Astrocyte of the hippocampus (primary cell): ENCODE measurements around the gene WDFY2.
"Not testable (repeated sequence)": the region's sequence is repeated elsewhere in the genome, so short reads cannot be mapped to it uniquely, and the experiment has no call there.

ENCODE experiments used
- DNase-seq: peaks from one replicate; pipeline ENCODE4 v3.0.0; 2011; ENCODE audit warnings: low read depth, low spot score

WDFY2 gene

GRCh38 chr13:51666374-51666773 is 82.1 kb downstream of the WDFY2 start:
- no peak for DNase-seq

GRCh38 chr13:51666839-51667238 is 82.6 kb downstream of the WDFY2 start:
- DNase-seq, result no peak

- DNase-seq, result no peak
Measured at GRCh38 chr13:51668580-51669195, 84.4 kb downstream of the WDFY2 start.

DNA sequence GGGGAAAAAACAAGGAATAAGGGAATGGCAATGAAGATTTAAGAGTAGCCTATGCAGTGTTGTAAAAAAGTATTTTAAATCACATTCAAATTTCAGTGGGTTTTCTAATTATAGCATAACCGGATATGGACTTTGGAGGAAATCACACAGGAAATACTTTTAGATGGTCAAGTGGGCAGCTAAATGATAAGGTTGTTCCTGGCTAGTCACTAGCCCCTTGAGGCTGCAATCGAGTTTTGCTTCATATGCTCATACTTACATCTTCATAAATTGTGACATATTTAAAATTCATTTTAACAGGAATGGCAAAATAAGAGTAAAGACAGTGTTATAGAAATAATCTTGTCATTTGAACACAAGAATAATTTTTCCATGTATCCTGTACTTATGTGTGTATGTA is 88.9 kb downstream of the WDFY2 start:
- DNase-seq, result no peak

DNA sequence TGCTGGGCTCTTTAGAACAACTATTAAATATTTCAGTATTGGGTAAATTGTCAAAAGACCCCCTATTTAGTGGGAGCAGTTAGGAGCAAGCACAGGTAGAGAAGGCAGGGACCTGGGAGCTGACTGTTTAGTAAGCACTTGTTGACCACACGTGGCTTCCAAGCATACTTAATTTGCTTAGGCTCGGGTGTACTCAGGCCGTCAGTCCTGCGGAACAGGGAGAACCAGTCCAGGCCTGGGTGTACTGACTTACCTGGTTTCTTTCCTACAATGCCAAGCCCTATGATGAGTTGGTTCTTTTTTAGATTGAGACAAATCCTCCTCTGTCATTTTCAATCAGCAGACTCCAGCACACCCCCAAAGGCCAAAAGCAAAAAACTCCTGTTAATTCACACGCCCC is 90.0 kb downstream of the WDFY2 start:
- no peak for DNase-seq

GRCh38 chr13:51675385-51675784 is 91.1 kb downstream of the WDFY2 start:
- DNase-seq, result no peak

DNA sequence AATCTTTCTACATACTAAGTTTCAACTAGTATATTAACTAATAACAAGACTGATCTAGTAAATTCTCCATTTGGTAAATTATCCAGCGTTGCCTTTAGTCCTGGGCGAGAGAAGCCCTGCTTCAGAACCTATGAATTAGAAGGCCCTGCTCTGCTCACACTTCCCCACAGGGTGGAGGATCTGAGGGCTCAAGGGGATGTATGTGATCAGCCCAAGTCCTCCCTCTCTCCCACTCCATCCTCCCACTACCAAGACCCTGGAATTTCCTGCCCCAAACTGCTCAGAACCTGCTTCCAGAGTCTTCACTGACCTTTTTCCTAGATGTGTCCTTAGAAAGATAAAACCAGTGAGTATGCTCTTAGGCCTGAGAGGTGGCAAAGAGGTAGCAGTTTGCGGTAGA is 91.6 kb downstream of the WDFY2 start:
- no peak for DNase-seq

DNA sequence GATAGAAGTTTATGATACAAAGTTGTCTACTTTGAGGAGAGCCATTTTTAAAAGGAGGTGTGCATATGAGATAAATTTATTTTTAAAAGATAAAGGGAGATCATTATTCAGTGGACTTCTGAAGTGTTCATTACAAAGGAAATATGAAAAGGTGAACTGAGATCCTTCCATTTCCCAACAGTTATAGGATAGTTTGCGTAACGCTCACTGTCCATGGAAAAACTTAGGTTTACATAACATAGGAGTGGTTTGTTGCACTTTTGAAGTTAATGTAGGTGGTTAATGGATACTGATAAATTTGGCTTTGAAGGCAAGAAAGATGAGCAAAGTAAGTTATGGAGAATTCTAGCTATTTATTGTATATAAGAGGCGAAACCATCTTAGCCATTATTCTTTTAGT is 92.5 kb downstream of the WDFY2 start:
- DNase-seq, result no peak

DNA sequence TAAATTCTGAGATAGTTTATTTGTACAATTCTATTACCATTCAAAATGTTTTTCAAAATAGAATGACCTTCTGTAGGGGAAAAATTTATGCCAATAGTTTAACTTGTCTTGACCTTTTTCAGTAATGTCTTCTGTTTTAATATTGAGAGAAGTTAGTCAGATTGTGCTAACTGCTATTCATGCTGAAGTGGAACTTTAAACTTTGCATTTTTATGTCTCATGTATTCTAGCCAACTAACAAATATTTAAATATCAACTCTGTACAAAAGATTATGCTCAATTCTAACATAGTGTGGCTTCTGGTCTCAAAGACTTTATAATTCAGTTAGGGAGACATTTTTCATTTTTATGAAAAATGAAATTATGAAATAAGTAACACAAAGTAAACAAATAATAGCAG is 94.2 kb downstream of the WDFY2 start:
- DNase-seq, result no peak

DNA sequence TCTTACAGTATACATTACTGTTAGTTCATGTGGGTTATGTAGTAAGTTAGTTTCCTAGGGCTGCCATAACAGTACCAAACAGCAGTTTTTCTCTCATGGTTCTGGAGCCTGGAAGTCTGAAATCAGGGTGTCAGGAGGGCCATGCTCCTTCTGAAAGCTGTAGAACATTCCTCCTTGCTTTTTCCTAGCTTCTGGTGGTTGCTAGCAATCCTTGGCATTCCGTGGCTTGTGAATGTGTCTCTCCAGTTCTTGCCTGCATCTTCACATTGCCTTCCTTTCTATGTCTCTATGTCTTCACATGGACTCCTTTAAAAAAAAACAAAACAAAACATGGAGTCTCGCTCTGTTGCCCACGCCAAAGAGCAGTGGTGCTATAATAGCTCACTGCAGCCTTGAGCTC is 95.4 kb downstream of the WDFY2 start:
- peak; percentile 34 for DNase-seq

DNA sequence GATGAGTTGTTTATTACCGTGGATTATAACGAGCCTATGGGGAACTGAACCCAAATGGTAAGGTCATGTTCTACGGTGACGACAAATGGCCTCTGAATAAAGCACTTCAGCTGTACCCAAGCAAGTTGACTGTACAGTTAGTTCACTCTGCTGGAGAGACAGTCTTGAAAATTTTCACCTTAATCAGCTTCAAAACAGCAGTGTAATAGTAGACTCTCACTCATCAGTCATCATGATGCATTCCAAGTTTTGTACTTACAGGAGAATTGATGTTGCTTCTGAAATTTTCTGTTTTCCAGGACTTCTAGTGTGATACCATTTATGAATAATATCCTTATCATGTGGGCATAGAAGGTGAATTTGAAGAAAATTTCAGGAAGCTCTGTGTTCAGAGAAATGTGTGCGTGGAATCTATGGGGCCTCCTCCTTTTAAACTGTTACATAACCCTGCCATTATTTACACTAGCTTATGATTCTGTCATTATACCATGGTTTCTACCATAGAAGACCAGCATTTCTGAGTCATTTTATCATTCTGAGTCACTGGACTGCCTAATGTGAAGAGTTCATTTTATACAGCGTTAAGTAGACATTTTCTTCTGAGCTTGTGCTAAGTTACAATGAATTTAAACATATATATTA is 96.9 kb downstream of the WDFY2 start:
- peak; percentile 64 for DNase-seq

DNA sequence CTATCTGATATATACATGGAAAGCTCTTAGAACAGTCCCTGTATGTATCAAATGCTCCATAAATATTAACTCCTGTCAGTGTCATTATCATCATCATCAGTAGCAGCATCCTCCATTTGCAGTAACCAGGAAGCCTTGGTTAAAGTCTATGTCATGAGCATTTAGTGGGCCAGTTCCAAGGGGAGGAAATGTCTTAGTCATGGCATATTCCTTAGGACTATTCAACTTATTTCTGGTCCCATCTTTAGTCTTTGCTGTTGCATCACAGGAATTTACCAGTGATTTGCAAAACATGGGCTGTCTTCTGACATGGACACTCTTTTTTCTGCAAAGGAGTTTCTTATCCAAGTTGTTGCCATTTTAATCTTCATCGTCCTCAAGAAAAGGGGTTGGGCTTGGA is 98.4 kb downstream of the WDFY2 start:
- DNase-seq, result no peak

DNA sequence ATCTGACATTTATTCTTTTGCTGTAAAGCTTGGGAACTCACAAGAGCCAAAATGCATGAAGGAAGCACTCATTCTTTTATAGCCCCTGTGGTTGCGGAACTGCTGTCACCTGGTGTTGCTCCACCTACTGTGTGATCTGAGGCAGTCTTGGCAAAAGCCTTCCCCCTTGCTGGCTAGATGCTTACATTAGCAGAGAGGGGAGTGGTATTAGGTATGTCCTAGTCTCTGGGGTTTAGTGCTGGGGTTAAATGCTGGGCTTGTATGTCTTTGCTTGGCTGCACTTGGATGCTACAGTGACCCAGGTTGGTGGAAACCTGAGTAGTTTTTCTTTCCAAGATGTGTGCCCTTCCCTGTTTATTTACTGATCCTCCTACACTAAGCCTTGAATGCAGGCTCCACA is 99.3 kb downstream of the WDFY2 start:
- DNase-seq, result no peak

GRCh38 chr13:51684076-51684475 is 99.8 kb downstream of the WDFY2 start:
- no peak for DNase-seq

DNA sequence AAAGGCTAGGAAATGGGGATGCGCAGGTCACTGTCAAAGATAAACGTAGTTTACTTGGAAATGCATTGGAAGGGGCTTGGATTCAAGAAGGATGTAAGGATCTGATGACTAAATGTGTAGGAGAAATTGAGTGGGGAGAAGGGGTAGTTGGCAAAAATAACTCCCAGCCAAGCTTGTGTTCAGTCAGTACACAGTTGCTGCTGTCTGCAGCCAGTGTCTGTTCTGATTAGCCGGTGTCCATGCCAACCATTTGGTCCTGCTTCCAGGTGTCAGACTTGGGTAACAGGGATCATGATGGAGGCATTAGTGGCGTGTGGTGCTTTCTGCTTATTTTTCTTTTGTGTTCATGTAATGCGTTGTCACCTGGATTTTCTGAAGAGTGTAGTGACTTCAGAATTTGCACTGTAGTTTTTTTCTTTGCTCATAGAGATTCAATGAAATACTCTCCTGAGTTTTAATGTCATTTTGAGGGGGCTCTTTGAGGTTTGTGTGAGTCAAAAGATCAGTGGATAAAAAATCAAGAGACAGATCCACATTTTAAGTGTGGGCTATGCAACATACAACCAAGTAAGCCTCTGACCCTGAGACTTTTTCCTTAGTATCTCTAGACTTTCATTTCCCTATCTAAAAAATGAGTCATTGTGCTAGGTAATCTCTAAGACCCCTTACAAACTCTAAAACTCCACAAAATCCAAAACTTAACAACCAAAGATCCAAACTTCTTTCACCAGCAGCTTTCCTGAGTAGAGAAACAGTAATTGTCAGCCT is 103.9 kb downstream of the WDFY2 start:
- no peak for DNase-seq

GRCh38 chr13:51688937-51689662 is 104.8 kb downstream of the WDFY2 start:
- DNase-seq, result no peak

- no peak for DNase-seq
Measured at GRCh38 chr13:51689663-51689996, 105.4 kb downstream of the WDFY2 start.

DNA sequence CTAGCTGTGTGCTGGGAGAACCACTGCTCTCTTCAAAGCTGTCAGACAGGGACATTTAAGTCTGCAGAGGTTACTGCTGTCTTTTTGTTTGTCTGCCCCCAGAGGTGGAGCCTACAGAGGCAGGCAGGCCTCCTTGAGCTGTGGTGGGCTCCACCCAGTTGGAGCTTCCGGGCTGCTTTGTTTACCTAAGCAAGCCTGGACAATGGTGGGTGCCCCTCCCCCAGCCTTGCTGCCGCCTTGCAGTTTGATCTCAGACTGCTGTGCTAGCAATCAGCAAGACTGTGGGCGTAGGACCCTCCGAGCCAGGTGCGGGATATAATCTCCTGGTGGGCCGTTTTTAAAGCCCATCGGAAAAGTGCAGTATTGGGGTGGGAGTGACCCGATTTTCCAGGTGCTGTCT is 111.4 kb downstream of the WDFY2 start:
- not testable (repeated sequence) for DNase-seq

- no peak for DNase-seq
Measured at GRCh38 chr13:51697181-51697580, 112.9 kb downstream of the WDFY2 start.

DNA sequence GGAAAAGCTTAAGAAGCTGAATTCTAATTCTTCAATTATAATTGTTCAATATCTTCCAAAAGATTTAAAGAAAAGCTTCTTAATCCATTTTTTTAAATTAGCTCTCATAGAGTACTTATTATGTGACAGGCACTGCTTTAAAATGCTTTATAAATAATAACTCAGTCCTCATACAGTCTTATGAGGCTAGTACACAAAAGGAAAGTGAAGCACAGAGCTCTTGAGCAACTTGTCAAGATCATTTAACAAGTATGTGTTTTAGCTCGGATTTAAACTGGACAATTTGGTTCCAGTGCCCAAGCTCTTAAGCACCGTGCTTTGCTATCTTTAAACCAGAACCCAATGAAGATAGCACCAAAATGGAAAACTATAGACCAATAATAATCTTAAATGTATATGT is 113.6 kb downstream of the WDFY2 start:
- no peak for DNase-seq

DNA sequence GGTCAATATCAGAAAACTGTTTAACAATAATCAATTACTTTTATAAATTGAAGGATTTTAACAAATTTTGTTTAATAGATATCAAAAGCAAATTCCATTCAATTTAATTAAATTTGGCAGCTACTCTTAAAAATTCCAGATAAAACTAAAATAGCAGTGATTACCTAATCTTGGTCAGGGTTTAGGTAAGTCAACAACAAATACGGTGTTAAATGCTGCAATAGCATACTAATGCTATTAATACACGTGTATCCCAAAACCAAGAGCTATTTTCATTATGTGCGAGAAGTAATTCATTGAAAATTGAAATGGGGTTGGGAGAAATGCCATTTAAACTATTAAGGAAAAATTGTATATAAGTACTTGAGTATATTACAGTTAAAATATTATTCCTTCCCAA is 114.1 kb downstream of the WDFY2 start:
- no peak for DNase-seq
